IMR-90 (cell line): ENCODE measurements around the gene NTRK3. TPM values are rescaled to one million over a fixed set of nuclear protein-coding genes. Genes with fewer than 3 reads are reported as not detected.

Experiments
- ATAC-seq: fragments of 200-7000 bp; cut with Tn5 transposase; 2 replicates; pipeline ENCODE4 v1.9.1; 2020; ENCODE audit warnings: low read depth, mild to moderate bottlenecking, moderate library complexity
- BruUV-seq: library from RNA; stranded (reverse); fragments of 400-500 nt; replicated peaks from 2 replicates; lab custom pipeline; 2021; lab: Mats Ljungman, UMichigan
- CTCF ChIA-PET: fragments of 300-600 bp; formaldehyde crosslinking; extraction: SDS; loops from one replicate; lab custom pipeline; 2021; ENCODE audit warnings: antibody characterized with exemption; lab: Yijun Ruan, JAX
- POLR2A ChIA-PET: fragments of 300-600 bp; sonication (Branson Sonifier 250); formaldehyde crosslinking; loops from one replicate; lab custom pipeline; 2022; ENCODE audit warnings: antibody characterized with exemption; ENCODE audit not compliant: unreplicated experiment; lab: Charles Lee
- DNase-seq: peaks from one replicate; pipeline ENCODE4 v3.0.0; 2013
- H2AFZ ChIP-seq: replicated peaks from 2 replicates; pipeline ENCODE3; 2013; ENCODE audit warnings: low read length, mild to moderate bottlenecking; ENCODE audit not compliant: poor library complexity
- H2AK5ac ChIP-seq: 2 replicates; pipeline ENCODE4 v1.6.1; 2013; ENCODE audit warnings: low read depth, low read length, inconsistent platforms
- H2AK9ac ChIP-seq: replicated peaks from 2 replicates; pipeline ENCODE3; 2013; ENCODE audit warnings: mild to moderate bottlenecking, low read depth, low read length, moderate library complexity; ENCODE audit not compliant: poor library complexity
- H2BK120ac ChIP-seq: 2 replicates; pipeline ENCODE4 v1.6.1; 2013; ENCODE audit warnings: low read depth, low read length, inconsistent platforms
- H2BK15ac ChIP-seq: 3 replicates; pipeline ENCODE4 v1.6.1; 2013; ENCODE audit warnings: low read depth, low read length, inconsistent platforms
- H2BK20ac ChIP-seq: 2 replicates; pipeline ENCODE4 v1.6.1; 2013; ENCODE audit warnings: low read depth, mild to moderate bottlenecking, inconsistent platforms, low read length, moderate library complexity
- H2BK5ac ChIP-seq: 2 replicates; pipeline ENCODE4 v1.6.1; 2013; ENCODE audit warnings: mild to moderate bottlenecking, low read depth, low read length, inconsistent platforms; ENCODE audit not compliant: poor library complexity, severe bottlenecking
- H3K14ac ChIP-seq: replicated peaks from 2 replicates; pipeline ENCODE4 v1.6.1; 2013; ENCODE audit warnings: low read depth, low read length, inconsistent platforms
- H3K18ac ChIP-seq: 2 replicates; pipeline ENCODE4 v1.6.1; 2013; ENCODE audit warnings: low read depth, low read length, control low read depth
- H3K23ac ChIP-seq: 2 replicates; pipeline ENCODE4 v1.6.1; 2013; ENCODE audit warnings: low read depth, low read length, inconsistent platforms
- H3K27ac ChIP-seq: 2 replicates; pipeline ENCODE4 v1.5.1; 2013; ENCODE audit warnings: mild to moderate bottlenecking, control low read depth, low read length; ENCODE audit not compliant: insufficient read depth
- H3K27me3 ChIP-seq: 2 replicates; pipeline ENCODE4 v1.6.1; 2013; ENCODE audit warnings: low read length; ENCODE audit not compliant: control insufficient read depth, insufficient read depth
- H3K36me3 ChIP-seq: 2 replicates; pipeline ENCODE4 v1.6.1; 2013; ENCODE audit warnings: low read length, mixed read lengths; ENCODE audit not compliant: control insufficient read depth, insufficient read depth
- H3K4ac ChIP-seq: 2 replicates; pipeline ENCODE4 v1.6.1; 2013; ENCODE audit warnings: low read depth, low read length, inconsistent platforms
- H3K4me1 ChIP-seq: 2 replicates; pipeline ENCODE4 v1.6.1; 2013; ENCODE audit warnings: low read length, mixed read lengths; ENCODE audit not compliant: control insufficient read depth, insufficient read depth
- H3K4me2 ChIP-seq: 2 replicates; pipeline ENCODE4 v1.6.1; 2013; ENCODE audit warnings: low read depth, mild to moderate bottlenecking, control low read depth, low read length, moderate library complexity
- H3K4me3 ChIP-seq: 2 replicates; pipeline ENCODE4 v1.5.1; 2013; ENCODE audit warnings: low read depth, mild to moderate bottlenecking, control low read depth, low read length, moderate library complexity; ENCODE audit not compliant: insufficient read depth
- H3K56ac ChIP-seq: 2 replicates; pipeline ENCODE4 v1.6.1; 2013; ENCODE audit warnings: low read length, inconsistent platforms; ENCODE audit not compliant: insufficient read depth; ENCODE audit errors: extremely low read depth
- H3K79me1 ChIP-seq, 2 experiments: 2 replicates each; pipeline ENCODE4 v1.6.1; 2013; ENCODE audit warnings: low read length in 2 of 2, inconsistent platforms in 1 of 2, low read depth in 1 of 2
- H3K9ac ChIP-seq: 2 replicates; pipeline ENCODE4 v1.6.1; 2013; ENCODE audit warnings: low read depth, low read length, control low read depth
- H3K9me1 ChIP-seq: 2 replicates; pipeline ENCODE4 v1.6.1; 2013; ENCODE audit warnings: low read length, inconsistent platforms; ENCODE audit not compliant: insufficient read depth
- H3K9me3 ChIP-seq: 2 replicates; pipeline ENCODE4 v1.6.1; 2013; ENCODE audit warnings: low read length; ENCODE audit not compliant: control insufficient read depth, insufficient read depth
- H4K20me1 ChIP-seq: 2 replicates; pipeline ENCODE4 v1.6.1; 2013; ENCODE audit warnings: low read length, inconsistent platforms; ENCODE audit not compliant: insufficient read depth
- H4K5ac ChIP-seq: 2 replicates; pipeline ENCODE4 v1.6.1; 2013; ENCODE audit warnings: mild to moderate bottlenecking, low read depth, low read length, control low read depth
- H4K8ac ChIP-seq, 2 experiments: 2 replicates each; pipeline ENCODE4 v1.6.1; 2013; ENCODE audit warnings: low read depth in 2 of 2, low read length in 2 of 2, control low read depth in 1 of 2, inconsistent platforms in 1 of 2
- H4K91ac ChIP-seq: 2 replicates; pipeline ENCODE4 v1.6.1; 2013; ENCODE audit warnings: low read depth, low read length, inconsistent platforms; ENCODE audit not compliant: insufficient read depth
- BHLHE40 ChIP-seq: fragments of 150-350 bp; IDR thresholded peaks from 2 replicates; pipeline ENCODE4 v1.6.1; 2016; ENCODE audit warnings: mild to moderate bottlenecking, low read depth, low read length
- CEBPB ChIP-seq: IDR thresholded peaks from 2 replicates; pipeline ENCODE4 v1.6.1; 2012; ENCODE audit warnings: low read depth, low read length, improper control_type of control experiment
- CHD1 ChIP-seq: IDR thresholded peaks from 2 replicates; pipeline ENCODE4 v1.6.1; 2012; ENCODE audit warnings: low read depth, low read length, improper control_type of control experiment
- CTCF ChIP-seq: conservative IDR thresholded peaks from 2 replicates; pipeline ENCODE4 v1.5.1; 2012; ENCODE audit warnings: mild to moderate bottlenecking, low read depth, low read length, improper control_type of control experiment
- ELK1 ChIP-seq: fragments of 150-350 bp; IDR thresholded peaks from 2 replicates; pipeline ENCODE4 v1.6.1; 2016; ENCODE audit warnings: low read depth, mild to moderate bottlenecking, low read length, moderate library complexity, borderline replicate concordance
- FOS ChIP-seq: fragments of 150-350 bp; IDR thresholded peaks from 2 replicates; pipeline ENCODE4 v1.6.1; 2016; ENCODE audit warnings: low read depth, low read length
- MAFK ChIP-seq: IDR thresholded peaks from 2 replicates; pipeline ENCODE4 v1.6.1; 2012; ENCODE audit warnings: low read depth, low read length, improper control_type of control experiment
- MAZ ChIP-seq: IDR thresholded peaks from 2 replicates; pipeline ENCODE4 v1.6.1; 2012; ENCODE audit warnings: low read depth, mild to moderate bottlenecking, low read length, improper control_type of control experiment, moderate library complexity, borderline replicate concordance
- MXI1 ChIP-seq: IDR thresholded peaks from 2 replicates; pipeline ENCODE4 v1.6.1; 2012; ENCODE audit warnings: low read depth, mild to moderate bottlenecking, low read length, moderate library complexity, borderline replicate concordance
- NFE2L2 ChIP-seq: fragments of 150-350 bp; IDR thresholded peaks from 2 replicates; pipeline ENCODE4 v1.6.1; 2016; ENCODE audit warnings: low read depth, mild to moderate bottlenecking, low read length
- POLR2A ChIP-seq: IDR thresholded peaks from 2 replicates; pipeline ENCODE4 v1.6.1; 2012; ENCODE audit warnings: mild to moderate bottlenecking, low read depth, low read length
- RAD21 ChIP-seq: IDR thresholded peaks from 2 replicates; pipeline ENCODE4 v1.6.1; 2012; ENCODE audit warnings: low read length, improper control_type of control experiment
- RCOR1 ChIP-seq: IDR thresholded peaks from 2 replicates; pipeline ENCODE4 v1.6.1; 2012; ENCODE audit warnings: mild to moderate bottlenecking, low read length, improper control_type of control experiment; ENCODE audit not compliant: insufficient replicate concordance
- RFX5 ChIP-seq: IDR thresholded peaks from 2 replicates; pipeline ENCODE4 v1.8.0; 2012; ENCODE audit warnings: low read depth, mild to moderate bottlenecking, low read length, moderate library complexity
- SMC3 ChIP-seq: fragments of 150-350 bp; IDR thresholded peaks from 2 replicates; pipeline ENCODE4 v1.6.1; 2016; ENCODE audit warnings: low read depth, mild to moderate bottlenecking, antibody characterized with exemption, low read length, moderate library complexity
- USF2 ChIP-seq: fragments of 150-350 bp; IDR thresholded peaks from 2 replicates; pipeline ENCODE4 v1.6.1; 2017; ENCODE audit warnings: mild to moderate bottlenecking, antibody characterized with exemption, low read length, low read depth
- WGBS, 2 experiments: methylation state at CpG; one replicate each; pipeline versions ENCODE4 v1.1.5 to v1.1.7; 2013; ENCODE audit warnings: missing lambda C conversion rate in 2 of 2; ENCODE audit not compliant: insufficient read length in 1 of 2; ENCODE audit errors: extremely low coverage in 2 of 2; 5-methylcytosine and 5-hydroxymethylcytosine counted together
- dilution Hi-C: fragments of 300-500 bp; cut with HindIII; formaldehyde crosslinking; loops from one replicate; pipeline ENCODE4 v1.14.3; 2018; ENCODE audit warnings: low sequenced_read_pairs; ENCODE audit not compliant: unreplicated experiment
- in situ Hi-C: fragments of 300-500 bp; cut with MboI; formaldehyde crosslinking; loops from 3 replicates; pipeline ENCODE4 v1.14.3; 2019; ENCODE audit warnings: low sequenced_read_pairs, inconsistent platforms, mixed read lengths
- intact Hi-C: fragments of 100-400 bp; cut with micrococcal nuclease; formaldehyde crosslinking; loops from 2 replicates; pipeline ENCODE4 v1.10.0; 2022
- polyA plus RNA-seq, 3 experiments: library from polyadenylated mRNA; depleted of rRNA; stranded (reverse); fragments of >200 nt; gene quantifications; 2 replicates each; pipeline ENCODE4 v1.2.3, GENCODE V29; 2012; ENCODE audit warnings: low replicate concordance in 1 of 3
- total RNA-seq: library from RNA; depleted of rRNA; stranded (reverse); fragments of >200 nt; gene quantifications from 2 replicates; pipeline ENCODE4 v1.2.3, GENCODE V29; 2012

The NTRK3 gene
- total and polyA plus RNA-seq, 2 of the 4 experiments (the other 2 are of a cell fraction) = under 0.01 to 0.15 TPM

GRCh38 chr15:88231909-88232644 lies 24.5 kb downstream of the NTRK3 start:
- Histone ChIP-seq H3K18ac (no peak overlapping the region), H3K27ac (no peak overlapping the region), H2AK5ac (no peak overlapping the region), H3K14ac (no peak overlapping the region), H2BK5ac (no peak overlapping the region), H4K91ac (no peak overlapping the region), H2AFZ (no peak overlapping the region), H3K4ac (no peak overlapping the region), H3K4me1 (no peaks in the 10 kb centered on the region), H3K23ac (no peak overlapping the region), H3K9ac (no peak overlapping the region), H3K4me2 (no peak overlapping the region), H4K20me1 (no peaks in the 10 kb centered on the region), H3K79me1 (no peaks in the 10 kb centered on the region), H3K36me3 (no peaks in the 10 kb centered on the region), H4K8ac (no peak overlapping the region), H2AK9ac (no peak overlapping the region), H3K56ac (no peak overlapping the region), H2BK120ac (no peak overlapping the region), H2BK20ac (no peak overlapping the region), H3K27me3 (no peaks in the 10 kb centered on the region), H4K5ac (no peak overlapping the region), H3K4me3 (no peak overlapping the region), H2BK15ac (no peak overlapping the region), H3K9me1 (no peaks in the 10 kb centered on the region), H3K9me3 (no peaks in the 10 kb centered on the region)
- no peak for DNase-seq
- dilution Hi-C loops = no loop called here
- in situ Hi-C loops = no loop called here
- POLR2A ChIA-PET = no interaction called here
- CTCF ChIA-PET = no interaction called here
- BruUV-seq = no TSS peak
- WGBS, 2 experiments = no CpG with 5 or more reads among the region's 6 CpGs
- ATAC-seq = no peak
- intact Hi-C loops = no loop called here
- TF ChIP-seq CHD1 (no peak), ELK1 (no peak), MXI1 (no peak), BHLHE40 (no peak), SMC3 (no peak), RCOR1 (no peak), CTCF (no peak), RFX5 (no peak), POLR2A (no peak), USF2 (no peak), RAD21 (no peak), CEBPB (no peak), MAFK (no peak), MAZ (no peak), NFE2L2 (no peak), FOS (no peak)
